Measurements from ENCODE around the gene ICAM2.

- TF ChIP-seq POLR2A (IDR thresholded peaks at IDR 0.05) (no peak), CTCF (IDR thresholded peaks at IDR 0.05) (no peak)
These were observed 60.0 kb downstream of the ICAM2 start for GRCh38 chr17:63960430-63960829.

Data from thyroid gland (tissue), 4 donors.